Measurements from ENCODE around the gene LGR4.

LGR4 gene

GRCh38 chr11:27447288-27448183 is 25.1 kb downstream of the LGR4 start:
- no peak overlapping the region for H3K4me3 ChIP-seq (ENCODE audit: low read depth, low read length)
- no peak for TF ChIP-seq CTCF (IDR thresholded peaks at IDR 0.05; ENCODE audit: low read depth, low read length)

GRCh38 chr11:27445625-27446024 is 27.0 kb downstream of the LGR4 start:
- no peak for TF ChIP-seq CTCF (IDR thresholded peaks at IDR 0.05; ENCODE audit: low read depth, low read length)
- no peak overlapping the region for H3K4me3 ChIP-seq (ENCODE audit: low read depth, low read length)

- TF ChIP-seq CTCF (IDR thresholded peaks at IDR 0.05; ENCODE audit: low read depth, low read length): no peak
- H3K4me3 ChIP-seq (ENCODE audit: low read depth, low read length): no peak overlapping the region
Measured at GRCh38 chr11:27444801-27445215, 27.8 kb downstream of the LGR4 start.

GRCh38 chr11:27443746-27444507 is 28.7 kb downstream of the LGR4 start:
- H3K4me3 ChIP-seq (ENCODE audit: low read depth, low read length): no peak overlapping the region
- TF ChIP-seq CTCF (IDR thresholded peaks at IDR 0.05; ENCODE audit: low read depth, low read length): no peak

GRCh38 chr11:27443227-27443626 is 29.4 kb downstream of the LGR4 start:
- no peak for TF ChIP-seq CTCF (IDR thresholded peaks at IDR 0.05; ENCODE audit: low read depth, low read length)
- H3K4me3 ChIP-seq (ENCODE audit: low read depth, low read length): no peak overlapping the region

GRCh38 chr11:27440090-27440489 is 32.5 kb downstream of the LGR4 start:
- no peak for TF ChIP-seq CTCF (IDR thresholded peaks at IDR 0.05; ENCODE audit: low read depth, low read length)
- H3K4me3 ChIP-seq (ENCODE audit: low read depth, low read length): no peak overlapping the region

GRCh38 chr11:27438595-27438981 is 34.0 kb downstream of the LGR4 start:
- no peak overlapping the region for H3K4me3 ChIP-seq (ENCODE audit: low read depth, low read length)
- TF ChIP-seq CTCF (IDR thresholded peaks at IDR 0.05; ENCODE audit: low read depth, low read length): no peak

Measured in WI38 (cell line).